CMK (cell line): Measurements from ENCODE around the gene MCCD1.

Experiments
- DNase-seq: peaks from one replicate; pipeline ENCODE4 v3.0.0-alpha.2; 2010; ENCODE audit warnings: low read depth

The MCCD1 gene

DNA sequence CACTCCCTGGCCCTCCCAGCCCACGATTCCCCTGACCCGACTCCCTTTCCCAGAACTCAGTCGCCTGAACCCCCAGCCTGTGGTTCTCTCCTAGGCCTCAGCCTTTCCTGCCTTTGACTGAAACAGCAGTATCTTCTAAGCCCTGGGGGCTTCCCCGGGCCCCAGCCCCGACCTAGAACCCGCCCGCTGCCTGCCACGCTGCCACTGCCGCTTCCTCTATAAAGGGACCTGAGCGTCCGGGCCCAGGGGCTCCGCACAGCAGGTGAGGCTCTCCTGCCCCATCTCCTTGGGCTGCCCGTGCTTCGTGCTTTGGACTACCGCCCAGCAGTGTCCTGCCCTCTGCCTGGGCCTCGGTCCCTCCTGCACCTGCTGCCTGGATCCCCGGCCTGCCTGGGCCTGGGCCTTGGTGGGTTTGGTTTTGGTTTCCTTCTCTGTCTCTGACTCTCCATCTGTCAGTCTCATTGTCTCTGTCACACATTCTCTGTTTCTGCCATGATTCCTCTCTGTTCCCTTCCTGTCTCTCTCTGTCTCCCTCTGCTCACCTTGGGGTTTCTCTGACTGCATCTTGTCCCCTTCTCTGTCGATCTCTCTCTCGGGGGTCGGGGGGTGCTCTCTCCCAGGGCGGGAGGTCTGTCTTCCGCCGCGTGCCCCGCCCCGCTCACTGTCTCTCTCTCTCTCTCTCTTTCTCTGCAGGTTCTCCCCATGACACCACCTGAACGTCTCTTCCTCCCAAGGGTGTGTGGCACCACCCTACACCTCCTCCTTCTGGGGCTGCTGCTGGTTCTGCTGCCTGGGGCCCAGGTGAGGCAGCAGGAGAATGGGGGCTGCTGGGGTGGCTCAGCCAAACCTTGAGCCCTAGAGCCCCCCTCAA is 43.5 kb downstream of the MCCD1 start, which contains the start of gene LTA:
TSS of gene LTA (plus strand) at position 249 of the 871 bp plus-strand sequence. CDS start at position 703, 454 bp downstream.
- no peak for DNase-seq

DNA sequence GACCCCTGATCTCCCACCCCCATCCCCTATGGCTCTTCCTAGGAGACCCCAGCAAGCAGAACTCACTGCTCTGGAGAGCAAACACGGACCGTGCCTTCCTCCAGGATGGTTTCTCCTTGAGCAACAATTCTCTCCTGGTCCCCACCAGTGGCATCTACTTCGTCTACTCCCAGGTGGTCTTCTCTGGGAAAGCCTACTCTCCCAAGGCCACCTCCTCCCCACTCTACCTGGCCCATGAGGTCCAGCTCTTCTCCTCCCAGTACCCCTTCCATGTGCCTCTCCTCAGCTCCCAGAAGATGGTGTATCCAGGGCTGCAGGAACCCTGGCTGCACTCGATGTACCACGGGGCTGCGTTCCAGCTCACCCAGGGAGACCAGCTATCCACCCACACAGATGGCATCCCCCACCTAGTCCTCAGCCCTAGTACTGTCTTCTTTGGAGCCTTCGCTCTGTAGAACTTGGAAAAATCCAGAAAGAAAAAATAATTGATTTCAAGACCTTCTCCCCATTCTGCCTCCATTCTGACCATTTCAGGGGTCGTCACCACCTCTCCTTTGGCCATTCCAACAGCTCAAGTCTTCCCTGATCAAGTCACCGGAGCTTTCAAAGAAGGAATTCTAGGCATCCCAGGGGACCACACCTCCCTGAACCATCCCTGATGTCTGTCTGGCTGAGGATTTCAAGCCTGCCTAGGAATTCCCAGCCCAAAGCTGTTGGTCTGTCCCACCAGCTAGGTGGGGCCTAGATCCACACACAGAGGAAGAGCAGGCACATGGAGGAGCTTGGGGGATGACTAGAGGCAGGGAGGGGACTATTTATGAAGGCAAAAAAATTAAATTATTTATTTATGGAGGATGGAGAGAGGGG is 44.7 kb downstream of the MCCD1 start:
- no peak for DNase-seq

DNA sequence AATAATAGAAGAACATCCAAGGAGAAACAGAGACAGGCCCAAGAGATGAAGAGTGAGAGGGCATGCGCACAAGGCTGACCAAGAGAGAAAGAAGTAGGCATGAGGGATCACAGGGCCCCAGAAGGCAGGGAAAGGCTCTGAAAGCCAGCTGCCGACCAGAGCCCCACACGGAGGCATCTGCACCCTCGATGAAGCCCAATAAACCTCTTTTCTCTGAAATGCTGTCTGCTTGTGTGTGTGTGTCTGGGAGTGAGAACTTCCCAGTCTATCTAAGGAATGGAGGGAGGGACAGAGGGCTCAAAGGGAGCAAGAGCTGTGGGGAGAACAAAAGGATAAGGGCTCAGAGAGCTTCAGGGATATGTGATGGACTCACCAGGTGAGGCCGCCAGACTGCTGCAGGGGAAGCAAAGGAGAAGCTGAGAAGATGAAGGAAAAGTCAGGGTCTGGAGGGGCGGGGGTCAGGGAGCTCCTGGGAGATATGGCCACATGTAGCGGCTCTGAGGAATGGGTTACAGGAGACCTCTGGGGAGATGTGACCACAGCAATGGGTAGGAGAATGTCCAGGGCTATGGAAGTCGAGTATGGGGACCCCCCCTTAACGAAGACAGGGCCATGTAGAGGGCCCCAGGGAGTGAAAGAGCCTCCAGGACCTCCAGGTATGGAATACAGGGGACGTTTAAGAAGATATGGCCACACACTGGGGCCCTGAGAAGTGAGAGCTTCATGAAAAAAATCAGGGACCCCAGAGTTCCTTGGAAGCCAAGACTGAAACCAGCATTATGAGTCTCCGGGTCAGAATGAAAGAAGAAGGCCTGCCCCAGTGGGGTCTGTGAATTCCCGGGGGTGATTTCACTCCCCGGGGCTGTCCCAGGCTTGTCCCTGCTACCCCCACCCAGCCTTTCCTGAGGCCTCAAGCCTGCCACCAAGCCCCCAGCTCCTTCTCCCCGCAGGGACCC is 45.6 kb downstream of the MCCD1 start:
- no peak for DNase-seq

DNA sequence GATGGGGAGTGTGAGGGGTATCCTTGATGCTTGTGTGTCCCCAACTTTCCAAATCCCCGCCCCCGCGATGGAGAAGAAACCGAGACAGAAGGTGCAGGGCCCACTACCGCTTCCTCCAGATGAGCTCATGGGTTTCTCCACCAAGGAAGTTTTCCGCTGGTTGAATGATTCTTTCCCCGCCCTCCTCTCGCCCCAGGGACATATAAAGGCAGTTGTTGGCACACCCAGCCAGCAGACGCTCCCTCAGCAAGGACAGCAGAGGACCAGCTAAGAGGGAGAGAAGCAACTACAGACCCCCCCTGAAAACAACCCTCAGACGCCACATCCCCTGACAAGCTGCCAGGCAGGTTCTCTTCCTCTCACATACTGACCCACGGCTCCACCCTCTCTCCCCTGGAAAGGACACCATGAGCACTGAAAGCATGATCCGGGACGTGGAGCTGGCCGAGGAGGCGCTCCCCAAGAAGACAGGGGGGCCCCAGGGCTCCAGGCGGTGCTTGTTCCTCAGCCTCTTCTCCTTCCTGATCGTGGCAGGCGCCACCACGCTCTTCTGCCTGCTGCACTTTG is 46.7 kb downstream of the MCCD1 start, which contains the start of gene TNF:
TSS of gene TNF (plus strand) at position 231 of the 567 bp plus-strand sequence. CDS start at position 408, 177 bp downstream.
- no peak for DNase-seq

DNA sequence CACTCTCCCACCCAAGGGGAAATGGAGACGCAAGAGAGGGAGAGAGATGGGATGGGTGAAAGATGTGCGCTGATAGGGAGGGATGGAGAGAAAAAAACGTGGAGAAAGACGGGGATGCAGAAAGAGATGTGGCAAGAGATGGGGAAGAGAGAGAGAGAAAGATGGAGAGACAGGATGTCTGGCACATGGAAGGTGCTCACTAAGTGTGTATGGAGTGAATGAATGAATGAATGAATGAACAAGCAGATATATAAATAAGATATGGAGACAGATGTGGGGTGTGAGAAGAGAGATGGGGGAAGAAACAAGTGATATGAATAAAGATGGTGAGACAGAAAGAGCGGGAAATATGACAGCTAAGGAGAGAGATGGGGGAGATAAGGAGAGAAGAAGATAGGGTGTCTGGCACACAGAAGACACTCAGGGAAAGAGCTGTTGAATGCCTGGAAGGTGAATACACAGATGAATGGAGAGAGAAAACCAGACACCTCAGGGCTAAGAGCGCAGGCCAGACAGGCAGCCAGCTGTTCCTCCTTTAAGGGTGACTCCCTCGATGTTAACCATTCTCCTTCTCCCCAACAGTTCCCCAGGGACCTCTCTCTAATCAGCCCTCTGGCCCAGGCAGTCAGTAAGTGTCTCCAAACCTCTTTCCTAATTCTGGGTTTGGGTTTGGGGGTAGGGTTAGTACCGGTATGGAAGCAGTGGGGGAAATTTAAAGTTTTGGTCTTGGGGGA is 47.4 kb downstream of the MCCD1 start:
- no peak for DNase-seq

DNA sequence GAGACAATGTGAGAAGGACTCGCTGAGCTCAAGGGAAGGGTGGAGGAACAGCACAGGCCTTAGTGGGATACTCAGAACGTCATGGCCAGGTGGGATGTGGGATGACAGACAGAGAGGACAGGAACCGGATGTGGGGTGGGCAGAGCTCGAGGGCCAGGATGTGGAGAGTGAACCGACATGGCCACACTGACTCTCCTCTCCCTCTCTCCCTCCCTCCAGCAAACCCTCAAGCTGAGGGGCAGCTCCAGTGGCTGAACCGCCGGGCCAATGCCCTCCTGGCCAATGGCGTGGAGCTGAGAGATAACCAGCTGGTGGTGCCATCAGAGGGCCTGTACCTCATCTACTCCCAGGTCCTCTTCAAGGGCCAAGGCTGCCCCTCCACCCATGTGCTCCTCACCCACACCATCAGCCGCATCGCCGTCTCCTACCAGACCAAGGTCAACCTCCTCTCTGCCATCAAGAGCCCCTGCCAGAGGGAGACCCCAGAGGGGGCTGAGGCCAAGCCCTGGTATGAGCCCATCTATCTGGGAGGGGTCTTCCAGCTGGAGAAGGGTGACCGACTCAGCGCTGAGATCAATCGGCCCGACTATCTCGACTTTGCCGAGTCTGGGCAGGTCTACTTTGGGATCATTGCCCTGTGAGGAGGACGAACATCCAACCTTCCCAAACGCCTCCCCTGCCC is 48.3 kb downstream of the MCCD1 start:
- no peak for DNase-seq

DNA sequence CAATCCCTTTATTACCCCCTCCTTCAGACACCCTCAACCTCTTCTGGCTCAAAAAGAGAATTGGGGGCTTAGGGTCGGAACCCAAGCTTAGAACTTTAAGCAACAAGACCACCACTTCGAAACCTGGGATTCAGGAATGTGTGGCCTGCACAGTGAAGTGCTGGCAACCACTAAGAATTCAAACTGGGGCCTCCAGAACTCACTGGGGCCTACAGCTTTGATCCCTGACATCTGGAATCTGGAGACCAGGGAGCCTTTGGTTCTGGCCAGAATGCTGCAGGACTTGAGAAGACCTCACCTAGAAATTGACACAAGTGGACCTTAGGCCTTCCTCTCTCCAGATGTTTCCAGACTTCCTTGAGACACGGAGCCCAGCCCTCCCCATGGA is 48.8 kb downstream of the MCCD1 start:
- no peak for DNase-seq

DNA sequence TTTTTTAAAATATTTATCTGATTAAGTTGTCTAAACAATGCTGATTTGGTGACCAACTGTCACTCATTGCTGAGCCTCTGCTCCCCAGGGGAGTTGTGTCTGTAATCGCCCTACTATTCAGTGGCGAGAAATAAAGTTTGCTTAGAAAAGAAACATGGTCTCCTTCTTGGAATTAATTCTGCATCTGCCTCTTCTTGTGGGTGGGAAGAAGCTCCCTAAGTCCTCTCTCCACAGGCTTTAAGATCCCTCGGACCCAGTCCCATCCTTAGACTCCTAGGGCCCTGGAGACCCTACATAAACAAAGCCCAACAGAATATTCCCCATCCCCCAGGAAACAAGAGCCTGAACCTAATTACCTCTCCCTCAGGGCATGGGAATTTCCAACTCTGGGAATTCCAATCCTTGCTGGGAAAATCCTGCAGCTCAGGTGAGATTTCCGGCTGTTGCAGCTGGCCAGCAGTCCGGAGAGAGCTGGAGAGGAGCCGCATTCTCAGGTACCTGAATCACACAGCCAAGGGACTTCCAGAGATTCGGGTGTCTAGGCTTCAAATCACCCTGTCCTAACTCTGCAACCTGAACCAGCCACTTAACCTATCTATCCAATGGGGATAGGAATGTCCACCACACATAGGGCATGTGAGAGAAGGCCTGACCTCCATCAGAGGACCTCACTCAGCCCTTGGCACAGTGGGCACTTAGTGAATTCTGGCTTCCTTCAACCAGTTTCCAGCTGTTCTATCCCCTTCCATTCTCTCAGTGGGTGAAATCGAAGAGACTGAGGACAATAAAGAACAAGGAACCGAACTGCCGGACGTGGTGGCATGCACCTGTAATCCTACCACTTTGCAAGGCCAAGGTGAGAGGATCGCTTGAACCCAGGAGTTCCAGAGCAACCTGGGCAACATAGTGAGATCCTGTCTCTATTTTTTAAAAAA is 49.7 kb downstream of the MCCD1 start:
- DNase-seq = no peak

DNA sequence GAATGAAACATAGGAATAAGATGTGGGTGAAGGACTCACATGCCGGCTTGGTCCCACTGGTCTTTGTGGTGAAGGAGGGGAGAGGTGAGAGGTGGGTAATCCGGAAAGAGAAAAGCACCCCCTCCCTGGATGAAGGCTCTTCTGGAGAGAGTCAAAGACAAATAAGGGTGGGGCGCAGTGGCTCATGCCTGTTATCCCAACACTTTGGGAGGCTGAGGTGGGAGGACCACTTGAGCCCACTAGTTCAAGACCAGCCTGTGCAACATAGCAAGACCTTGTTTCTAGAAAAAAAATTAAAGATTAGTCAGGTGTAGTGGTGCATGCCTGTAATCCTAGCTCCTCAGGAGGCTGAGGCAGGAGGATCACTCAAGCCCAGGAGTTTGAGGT is 50.4 kb downstream of the MCCD1 start:
- DNase-seq = no peak
